Measurements from ENCODE around the gene ANKRD55.
"Not testable (repeated sequence)": the region's sequence is repeated elsewhere in the genome, so short reads cannot be mapped to it uniquely, and the experiment has no call there.

The ANKRD55 gene

GRCh38 chr5:56251918-56252553 is 18.9 kb upstream of the ANKRD55 start:
- no peak for DNase-seq

DNA sequence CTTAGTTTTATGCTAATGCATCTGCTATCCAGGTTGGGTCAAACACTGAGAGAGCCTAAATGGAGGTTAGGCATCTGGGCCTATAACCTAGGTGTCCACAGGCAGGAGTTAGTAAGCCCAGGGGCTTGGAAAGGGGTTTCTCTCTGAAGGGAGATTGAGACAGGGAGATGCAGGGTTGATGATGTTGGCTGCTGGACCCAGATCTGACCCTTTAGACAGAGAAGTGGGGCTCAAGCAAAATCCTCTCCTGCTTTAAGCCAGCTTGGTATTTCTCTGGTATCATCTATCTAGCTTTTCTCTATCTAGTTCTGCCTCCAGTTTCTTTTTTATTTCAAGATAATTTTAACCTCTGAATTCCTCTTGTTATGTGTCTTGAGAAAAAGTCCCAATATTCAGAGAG is 18.3 kb upstream of the ANKRD55 start:
- DNase-seq = no peak

GRCh38 chr5:56250011-56250410 is 16.9 kb upstream of the ANKRD55 start:
- no peak for DNase-seq

GRCh38 chr5:56249085-56249484 is 16.0 kb upstream of the ANKRD55 start:
- not testable (repeated sequence) for DNase-seq

DNA sequence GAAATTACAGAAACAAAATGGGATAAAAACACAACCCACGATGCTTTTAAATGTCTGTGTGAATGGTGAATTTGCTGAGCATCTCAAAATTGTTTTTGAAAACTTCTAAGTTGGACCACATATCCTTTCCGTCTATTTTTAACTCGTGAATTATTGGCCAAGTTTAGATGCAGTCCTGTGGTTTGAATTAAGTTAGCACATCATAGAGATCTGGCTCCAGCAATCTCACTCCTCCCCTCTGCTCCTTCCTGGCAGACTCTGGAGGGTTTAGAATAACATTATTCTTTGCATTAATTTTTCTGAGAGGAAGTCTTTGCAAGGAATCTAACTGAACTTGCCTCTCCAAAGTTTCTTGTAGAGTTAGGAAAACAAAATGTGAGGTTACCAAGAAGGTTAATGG is 14.5 kb upstream of the ANKRD55 start:
- no peak for DNase-seq

- no peak for DNase-seq
Measured at GRCh38 chr5:56246769-56247168, 13.6 kb upstream of the ANKRD55 start.

- no peak for DNase-seq
Measured at GRCh38 chr5:56245481-56245880, 12.4 kb upstream of the ANKRD55 start.

- no peak for DNase-seq
Measured at GRCh38 chr5:56244627-56245026, 11.5 kb upstream of the ANKRD55 start.

GRCh38 chr5:56242271-56242670 is 9.1 kb upstream of the ANKRD55 start:
- not testable (repeated sequence) for DNase-seq

DNA sequence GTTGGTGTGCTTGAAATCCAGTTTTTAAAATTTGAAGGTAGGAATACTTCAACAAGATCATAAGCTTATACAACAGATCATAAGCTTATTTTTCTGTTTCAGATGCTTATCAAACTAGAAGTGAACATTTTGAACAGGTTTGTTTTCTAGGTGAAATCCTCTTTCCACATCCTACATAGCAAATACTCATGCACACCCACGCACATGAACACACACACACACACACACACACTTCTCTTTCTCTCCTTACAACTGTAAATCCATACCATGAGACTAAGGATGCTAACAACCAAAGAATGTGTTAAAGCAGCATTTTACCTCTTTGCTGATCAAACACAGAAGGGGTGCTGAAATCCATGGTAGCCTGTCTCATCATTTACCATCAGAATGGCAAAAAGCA is 592 bp downstream of the ANKRD55 start:
- DNase-seq = no peak

DNA sequence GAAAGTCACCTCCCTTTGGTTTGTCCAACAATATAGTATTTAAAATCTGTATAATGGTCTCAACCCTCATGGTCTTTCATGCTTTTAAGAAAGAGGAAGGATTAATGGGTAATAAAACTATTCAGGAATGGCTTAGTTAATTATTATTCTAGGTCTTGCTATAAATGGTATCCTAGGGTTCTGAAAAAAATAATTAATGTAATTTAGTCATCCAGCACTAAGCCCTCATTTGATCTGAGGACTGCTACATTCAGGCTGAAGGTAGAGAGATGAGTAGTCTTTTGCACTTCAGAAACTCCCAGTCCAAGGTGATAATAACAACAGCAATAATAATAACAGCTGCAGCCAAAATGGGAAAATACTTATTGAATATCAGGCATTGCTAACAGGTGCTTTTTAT is 2.6 kb downstream of the ANKRD55 start:
- DNase-seq = no peak

GRCh38 chr5:56229111-56229510 is 4.0 kb downstream of the ANKRD55 start:
- DNase-seq = no peak

DNA sequence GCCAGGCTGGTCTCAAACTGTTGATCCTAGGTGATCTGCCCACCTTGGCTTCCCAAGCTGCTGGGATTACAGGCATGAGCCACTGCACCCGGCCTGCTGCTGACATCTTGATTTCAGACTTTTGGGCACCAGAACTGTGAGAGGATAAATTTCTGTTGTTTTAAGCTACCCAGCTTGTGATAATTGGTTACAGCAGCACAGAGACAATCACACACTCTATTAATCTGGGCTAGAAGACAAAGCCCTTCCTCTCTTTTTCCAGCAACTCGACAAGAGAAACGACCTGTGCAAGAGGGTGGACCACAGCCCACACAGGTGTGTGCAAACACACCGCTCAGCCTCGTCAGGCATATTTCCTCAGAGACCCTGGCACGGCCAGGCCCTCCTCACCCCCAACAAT is 4.5 kb downstream of the ANKRD55 start:
- no peak for DNase-seq

DNA sequence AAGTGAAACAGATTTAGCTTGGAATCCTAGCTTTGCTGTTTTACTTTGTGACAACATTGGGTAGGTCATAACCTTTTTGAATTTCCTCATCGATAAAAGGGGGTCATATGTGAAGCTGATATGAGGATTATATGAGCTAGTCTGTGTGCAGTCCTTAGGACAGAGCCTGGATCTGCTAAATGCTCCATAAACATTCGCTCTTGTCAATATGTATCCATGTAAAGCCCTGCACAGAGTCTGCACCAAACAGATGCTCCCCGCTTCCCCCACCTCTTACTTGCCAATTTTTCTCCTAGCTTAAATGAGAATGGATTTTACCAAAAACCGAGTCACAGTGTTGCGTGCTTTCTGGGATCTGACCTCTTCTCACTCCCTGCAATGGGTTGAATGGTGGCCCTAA is 5.4 kb downstream of the ANKRD55 start:
- DNase-seq = no peak

GRCh38 chr5:56223298-56223697 is 9.8 kb downstream of the ANKRD55 start:
- not testable (repeated sequence) for DNase-seq

- not testable (repeated sequence) for DNase-seq
Measured at GRCh38 chr5:56221601-56222000, 11.5 kb downstream of the ANKRD55 start.

GRCh38 chr5:56215019-56215830 is 17.9 kb downstream of the ANKRD55 start:
- no peak for DNase-seq

DNA sequence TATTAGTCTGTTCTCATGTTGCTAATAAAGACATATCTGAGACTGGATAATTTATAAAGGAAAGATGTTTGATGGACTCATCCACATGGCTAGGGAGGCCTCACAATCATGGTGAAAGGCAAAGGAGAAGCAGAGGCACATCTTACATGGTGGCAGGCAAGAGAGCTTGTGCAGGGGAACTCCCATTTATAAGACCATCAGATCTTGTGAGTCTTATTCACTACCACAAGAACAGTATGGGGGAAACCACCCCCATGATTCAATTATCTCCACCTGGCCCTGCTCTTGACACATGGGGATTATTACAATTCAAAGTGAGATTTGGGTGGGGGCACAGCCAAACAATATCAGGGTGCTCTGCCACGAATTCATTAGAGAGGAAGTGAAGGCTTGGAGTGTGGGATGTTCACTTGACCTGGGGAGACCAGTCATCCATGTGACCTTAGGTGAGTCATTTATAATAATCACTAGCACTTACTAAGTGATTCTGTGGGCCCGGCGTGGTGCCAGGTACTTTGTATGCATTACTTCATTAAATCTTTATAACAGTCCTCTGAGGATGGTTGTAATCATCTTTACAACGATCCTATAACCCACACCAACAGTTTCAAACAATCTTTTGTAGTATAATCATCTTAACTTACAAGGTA is 19.1 kb downstream of the ANKRD55 start:
- DNase-seq = not testable (repeated sequence)

- no peak for DNase-seq
Measured at GRCh38 chr5:56212130-56212879, 20.8 kb downstream of the ANKRD55 start.

- no peak for DNase-seq
Measured at GRCh38 chr5:56211298-56211865, 21.7 kb downstream of the ANKRD55 start.

DNA sequence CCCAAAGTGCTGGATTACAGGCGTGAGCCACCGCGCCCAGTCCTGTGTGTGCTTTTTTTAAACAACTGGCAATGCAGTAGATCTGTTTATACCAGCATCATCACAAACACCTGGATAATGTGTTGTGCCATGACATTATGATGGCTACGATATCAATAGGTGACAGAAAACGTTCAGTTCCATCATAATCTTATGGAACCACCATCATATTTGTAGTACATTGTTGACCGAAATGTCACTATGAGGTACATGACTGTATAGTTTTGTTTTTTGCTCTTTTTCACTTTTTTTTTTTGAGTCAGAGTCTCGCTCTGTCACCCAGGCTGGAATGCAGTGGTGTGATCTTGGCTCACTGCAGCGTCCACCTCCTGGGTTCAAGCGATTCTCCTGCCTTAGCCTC is 24.4 kb downstream of the ANKRD55 start:
- no peak for DNase-seq

GRCh38 chr5:56207537-56207936 is 25.6 kb downstream of the ANKRD55 start:
- no peak for DNase-seq

All from NCI-H1092 treated with DMSO at 0.1 percent for 48 hours (cell line).